Islet of Langerhans (tissue), 1 donor: ENCODE results near the gene NELFCD.

Experiments
- FAIRE-seq: peaks from one replicate; lab custom pipeline; 2011; peaks lifted over from hg19 to GRCh38; lab: Jason Lieb, UNC

The NELFCD gene

DNA sequence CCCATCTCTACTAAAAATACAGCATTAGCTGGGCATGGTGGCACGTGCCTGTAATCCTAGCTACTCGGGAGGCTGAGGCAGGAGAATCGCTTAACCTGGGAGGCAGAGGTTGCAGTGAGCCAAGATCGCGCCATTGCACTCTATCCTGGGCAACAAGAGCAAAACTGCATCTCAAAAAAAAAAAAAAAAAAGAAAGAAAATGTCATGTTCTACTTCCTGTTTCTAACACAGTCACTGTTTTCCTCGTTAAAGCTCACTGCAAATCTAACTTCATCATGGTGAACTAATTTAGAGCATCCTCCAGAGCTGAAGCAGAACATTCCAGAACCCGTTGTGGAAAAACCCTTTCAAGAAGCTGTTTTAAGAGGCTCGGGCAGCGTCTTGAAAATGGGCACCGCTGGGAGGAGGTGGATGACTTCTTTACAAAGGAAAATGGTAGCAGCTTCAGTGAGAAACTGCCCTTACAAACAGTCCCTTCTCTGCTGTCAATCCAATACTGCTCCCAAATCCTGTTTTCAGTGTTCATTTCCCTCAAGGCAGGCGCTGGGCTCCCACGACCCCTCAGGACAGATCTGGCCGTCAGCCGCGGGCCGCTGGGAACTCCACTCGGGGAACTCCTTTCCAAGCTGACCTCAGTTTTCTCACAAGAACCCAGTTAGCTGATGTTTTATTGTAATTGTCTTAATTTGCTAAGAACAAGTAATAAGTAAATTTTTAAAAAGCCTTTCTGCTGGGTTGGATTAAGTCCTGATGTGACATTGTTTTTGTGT, 13.5 kb downstream of the NELFCD start:
- no peak for FAIRE-seq

- no peak for FAIRE-seq
Observed at GRCh38 chr20:58995461-58996225, 14.6 kb downstream of the NELFCD start.

GRCh38 chr20:58996226-58996611, 15.2 kb downstream of the NELFCD start:
- no peak for FAIRE-seq

- FAIRE-seq, result no peak
Observed at GRCh38 chr20:58997141-58997770, 16.2 kb downstream of the NELFCD start.

DNA sequence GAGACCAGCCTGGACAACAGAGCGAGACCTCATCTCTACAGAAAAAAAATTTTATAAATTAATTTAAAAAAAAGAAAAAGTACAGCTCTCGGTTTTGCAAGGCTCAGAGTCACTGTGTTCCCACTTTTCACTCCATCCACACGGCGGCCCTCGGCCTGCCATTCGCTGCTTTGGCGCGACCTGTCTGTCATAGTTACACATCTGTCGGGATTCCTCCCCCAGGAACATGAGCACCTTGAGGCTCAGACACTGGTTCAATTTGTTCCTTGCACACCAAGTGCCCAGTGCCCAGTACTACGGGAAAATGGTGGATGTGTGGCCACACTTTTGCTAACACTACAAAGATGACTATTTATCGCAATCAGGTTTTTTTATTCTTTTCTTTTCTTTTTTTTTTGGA, 17.6 kb downstream of the NELFCD start:
- FAIRE-seq, result no peak

DNA sequence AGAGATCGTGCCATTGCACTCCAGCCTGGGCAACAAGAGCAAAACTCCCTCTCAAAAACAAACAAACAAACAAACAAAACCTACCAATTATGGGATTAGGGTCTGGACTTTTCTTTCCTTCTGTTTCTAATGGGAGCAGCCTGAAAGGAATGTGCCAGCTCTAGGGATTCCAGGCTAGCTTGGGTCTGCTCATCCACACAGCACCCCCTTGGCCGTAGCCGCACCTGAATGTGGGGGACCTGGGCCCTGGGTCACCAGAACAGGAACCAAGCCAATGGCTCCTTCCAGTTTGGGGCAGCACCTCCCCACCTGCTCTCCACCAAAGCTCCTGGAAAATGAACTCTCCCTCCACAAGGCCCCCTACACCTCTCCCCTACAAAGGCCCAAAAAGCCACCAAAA, 19.3 kb downstream of the NELFCD start:
- FAIRE-seq, result no peak

DNA sequence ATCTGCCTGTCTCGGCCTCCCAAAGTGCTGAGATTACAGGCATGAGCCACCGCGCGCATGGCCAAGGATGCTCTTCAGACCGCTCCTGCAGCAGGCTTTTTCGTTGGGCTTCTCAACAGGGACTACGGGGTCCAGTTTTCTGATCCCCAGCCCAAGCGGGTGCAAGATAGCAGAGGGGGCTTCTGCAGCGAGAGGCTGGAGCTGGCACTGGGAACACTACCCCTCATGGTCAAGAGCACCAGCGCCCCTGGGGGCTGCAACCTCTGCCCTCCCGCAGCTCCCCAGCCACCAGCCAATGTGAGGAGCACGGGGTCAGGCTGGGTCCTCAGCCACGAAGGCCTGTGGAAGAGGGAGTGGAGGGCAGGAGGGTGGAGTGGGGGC, 20.0 kb downstream of the NELFCD start:
- no peak for FAIRE-seq

GRCh38 chr20:59001449-59002171, 20.6 kb downstream of the NELFCD start:
- FAIRE-seq, result no peak

GRCh38 chr20:59002388-59002787, 21.3 kb downstream of the NELFCD start:
- no peak for FAIRE-seq

- FAIRE-seq, result no peak
Observed at GRCh38 chr20:59002874-59003399, 21.9 kb downstream of the NELFCD start.

- FAIRE-seq, result no peak
Observed at GRCh38 chr20:59003836-59004492, 22.9 kb downstream of the NELFCD start.

- no peak for FAIRE-seq
Observed at GRCh38 chr20:59004493-59004762, 23.4 kb downstream of the NELFCD start.

DNA sequence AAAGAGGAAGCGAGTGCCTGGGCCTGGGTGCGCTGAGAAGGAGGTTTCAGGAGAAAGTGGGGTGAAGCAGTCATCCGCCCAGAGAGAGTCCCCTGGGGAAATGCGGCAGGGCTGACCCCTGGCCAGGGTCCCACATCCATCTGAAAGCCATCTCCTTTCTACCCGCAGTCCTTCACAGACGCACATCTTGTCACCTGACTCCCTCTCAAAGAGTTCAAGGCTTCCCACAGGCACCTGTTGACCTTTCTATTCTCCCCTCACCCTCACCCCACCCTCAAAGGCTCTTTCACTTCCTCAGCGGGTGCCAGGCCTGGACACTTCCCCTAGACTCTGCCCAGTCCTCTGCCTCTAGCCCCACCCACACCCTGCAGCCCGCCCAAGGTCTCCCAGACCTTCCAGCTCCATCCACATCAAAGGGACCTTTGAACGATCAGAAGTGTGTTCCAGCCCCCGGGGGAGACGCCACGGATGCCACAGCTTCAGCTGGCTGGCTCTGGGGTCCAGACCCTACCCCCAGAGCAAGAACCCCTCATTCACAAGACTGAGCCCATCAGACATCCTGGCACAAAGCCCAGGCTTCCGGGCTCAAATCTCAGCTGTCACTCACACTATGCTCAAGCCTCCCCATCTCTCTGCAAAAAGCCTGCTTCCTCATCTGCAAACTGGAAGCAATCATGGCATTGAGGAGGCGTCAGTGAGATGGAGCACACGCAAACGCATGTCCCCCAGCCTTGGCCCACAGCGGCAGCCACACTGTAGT, 23.9 kb downstream of the NELFCD start:
- no peak for FAIRE-seq

DNA sequence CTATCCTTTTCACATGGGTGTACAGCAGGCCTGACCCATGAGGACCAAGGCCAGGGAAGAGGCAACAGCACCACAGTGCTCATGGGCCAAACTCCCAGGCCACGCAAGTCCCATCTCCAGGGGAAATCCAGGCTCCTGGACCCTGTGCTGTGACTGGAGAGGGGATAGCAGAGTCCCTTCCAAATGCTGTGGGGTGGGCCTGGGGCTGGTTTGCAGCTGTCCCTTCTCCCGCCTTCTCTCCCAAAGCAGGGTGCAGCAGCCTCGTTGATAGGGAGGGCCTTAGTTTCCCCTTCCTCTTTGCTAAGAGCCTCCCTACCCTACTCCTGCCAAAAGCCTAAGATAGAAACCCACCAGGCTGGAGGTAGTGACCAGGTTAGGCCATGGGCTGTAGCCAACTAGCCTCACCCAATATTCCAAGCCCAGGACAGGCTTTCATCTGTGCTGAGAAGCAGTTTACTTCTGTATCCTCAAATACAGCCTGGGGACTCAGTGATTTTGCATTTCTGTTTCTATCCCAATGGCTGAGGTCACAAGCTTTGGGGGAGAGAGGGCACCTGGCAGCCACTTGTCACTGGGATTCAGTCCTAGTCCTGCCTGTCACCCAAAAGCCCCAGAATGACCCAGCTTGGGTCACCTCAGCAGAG, 24.6 kb downstream of the NELFCD start:
- no peak for FAIRE-seq

- no peak for FAIRE-seq
Observed at GRCh38 chr20:59006167-59006863, 25.3 kb downstream of the NELFCD start.

DNA sequence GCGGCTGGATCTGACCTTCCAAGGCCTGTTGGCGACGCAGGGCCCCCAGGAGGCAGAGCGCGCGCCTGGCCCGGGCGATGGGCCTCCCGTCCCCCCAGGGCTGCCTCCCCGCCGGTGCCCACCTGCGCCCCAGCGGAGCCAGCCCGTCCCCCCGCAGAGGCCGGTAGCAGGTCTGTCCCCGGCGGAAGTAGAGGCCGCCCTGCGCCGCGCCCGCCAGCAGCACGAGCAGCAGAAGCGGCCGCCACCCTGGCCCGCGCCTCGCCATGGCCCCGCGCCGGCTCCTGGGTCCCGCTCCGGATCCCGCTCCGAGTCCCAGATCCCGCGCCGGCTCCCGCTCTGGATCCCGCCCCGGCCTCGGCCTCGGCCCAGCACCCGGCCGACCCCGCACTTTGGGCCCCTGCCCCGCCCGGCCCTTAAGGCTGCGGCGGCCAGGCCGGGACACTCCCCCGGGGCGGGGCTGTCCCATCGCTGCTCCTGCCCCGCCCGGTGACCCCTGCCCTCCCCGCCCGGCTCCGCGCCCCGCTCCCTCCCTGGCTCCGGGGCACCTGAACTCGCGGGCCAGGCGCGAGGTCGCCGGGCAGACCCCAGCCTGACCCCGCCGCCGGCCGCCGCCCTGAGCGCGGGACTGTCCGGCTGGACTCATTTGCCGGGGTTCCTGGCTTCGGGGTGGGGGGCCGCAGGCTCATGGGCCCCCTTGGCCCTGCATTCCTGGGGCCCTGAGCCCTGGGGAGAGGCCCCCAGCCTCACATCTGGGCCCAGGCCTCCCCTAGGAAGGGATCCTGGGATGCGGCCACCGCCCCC, 26.0 kb downstream of the NELFCD start, which contains the start of gene CTSZ:
CTSZ (minus strand) TSS at position 391 of the 801 bp plus-strand sequence; CDS start at position 265, 126 bp downstream.
- no peak for FAIRE-seq

- FAIRE-seq, result no peak
Observed at GRCh38 chr20:59007665-59008511, 26.8 kb downstream of the NELFCD start.

GRCh38 chr20:59008715-59009336, 27.8 kb downstream of the NELFCD start:
- FAIRE-seq, result no peak
